Pericardium fibroblast (primary cell): ENCODE results near the gene GARIN5A. TPM values are rescaled to one million over a fixed set of nuclear protein-coding genes. Genes with fewer than 3 reads are reported as not detected.

Experiments used
- total RNA-seq: library from RNA; depleted of rRNA; stranded (reverse); fragments of >200 nt; gene quantifications from 2 replicates; pipeline ENCODE4 v1.2.3, GENCODE V29; 2015

GARIN5A gene
- 1.1 TPM in 1 of 2 replicates, not detected in the other for total RNA-seq

GRCh38 chr19:50476224-50476906 is at the start of gene GARIN5A, which contains the start of gene EMC10:
Gene GARIN5A (minus strand): TSS chr19:50476848. CDS start chr19:50476388, 460 bp downstream.
Gene EMC10 (plus strand): TSS chr19:50476507. CDS start chr19:50476545, 38 bp downstream.

GRCh38 chr19:50513746-50514345 is 37.2 kb upstream of the GARIN5A start, which contains the start of gene ASPDH:
Gene ASPDH (minus strand): TSS chr19:50513913. CDS start chr19:50513823, 90 bp downstream.

GRCh38 chr19:50511069-50511822 is 34.6 kb upstream of the GARIN5A start, which contains the start of gene JOSD2:
Gene JOSD2 (minus strand): TSS chr19:50511191. CDS start chr19:50510431, 760 bp downstream.

GRCh38 chr19:50432221-50433028 is 44.2 kb downstream of the GARIN5A start, which contains the start of gene MYBPC2:
Gene MYBPC2 (plus strand): TSS chr19:50432892. CDS start chr19:50432954, 62 bp downstream.

GRCh38 chr19:50418176-50419021 is 58.2 kb downstream of the GARIN5A start, which contains the start of gene SPIB:
Gene SPIB (plus strand): TSS chr19:50418938. CDS start chr19:50418963, 25 bp downstream.

Other genes with a start within 250 kb of the GARIN5A start
- gene KCNC3, start 147.5 kb downstream of the GARIN5A start, total RNA-seq = under 0.01 TPM in 2 replicates
- gene NAPSA, start 111.2 kb downstream of the GARIN5A start, total RNA-seq = 0.51 TPM in 1 of 2 replicates, not detected in the other
- gene NR1H2, start 100.4 kb downstream of the GARIN5A start, total RNA-seq = 73.0 and 88.9 TPM in 2 replicates
- 12.8 and 21.7 TPM in 2 replicates for gene POLD1, start 92.5 kb downstream of the GARIN5A start, total RNA-seq
- gene SPIB, start 57.9 kb downstream of the GARIN5A start, total RNA-seq = 0.17 TPM in 1 of 2 replicates, not detected in the other
- gene MYBPC2, start 44.0 kb downstream of the GARIN5A start, total RNA-seq = 0.26 TPM in 1 of 2 replicates, not detected in the other
- gene EMC10, start 341 bp downstream of the GARIN5A start, total RNA-seq = 120 and 125 TPM in 2 replicates
- 48.7 and 55.0 TPM in 2 replicates for gene JOSD2, start 34.3 kb upstream of the GARIN5A start, total RNA-seq
- gene ASPDH, start 37.1 kb upstream of the GARIN5A start, total RNA-seq = not detected in 2 replicates
- gene LRRC4B, start 91.6 kb upstream of the GARIN5A start, total RNA-seq = 0.35 and 0.60 TPM in 2 replicates
- gene SYT3, start 163.0 kb upstream of the GARIN5A start, total RNA-seq = 0.09 and 0.12 TPM in 2 replicates
- 1.1 TPM in 1 of 2 replicates, not detected in the other for gene C19orf81, start 172.6 kb upstream of the GARIN5A start, total RNA-seq
- gene SHANK1, start 243.0 kb upstream of the GARIN5A start, total RNA-seq = 0.93 and 1.4 TPM in 2 replicates
- 172 and 192 TPM in 2 replicates for gene CLEC11A, start 246.5 kb upstream of the GARIN5A start, total RNA-seq